Measurements from ENCODE around the gene NFIA. TPM values are rescaled to one million over a fixed set of nuclear protein-coding genes. Genes with fewer than 3 reads are reported as not detected.

The NFIA gene
- total RNA-seq, 1 donor from 2014 or later = 49.4 TPM

DNA sequence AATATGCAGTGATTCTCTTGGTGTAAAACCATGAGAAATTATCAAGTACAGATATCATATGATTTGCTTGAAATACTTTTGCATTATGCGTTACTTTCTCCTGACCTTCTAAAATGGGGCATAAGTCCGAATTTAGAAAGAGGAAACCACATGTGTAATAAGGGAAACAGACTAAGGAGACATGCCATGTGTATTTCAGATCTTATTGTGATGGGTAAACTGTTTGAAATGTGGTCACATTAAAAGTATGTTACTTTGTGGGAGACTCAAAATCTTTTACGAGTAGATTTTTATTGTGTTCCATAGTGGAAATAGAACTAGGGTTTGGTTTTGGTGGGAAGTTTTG, 173.0 kb downstream of the NFIA start:
- Mint-ChIP-seq H3K4me1 (ENCODE audit: unreplicated experiment) (peaks cover 28% of the 10 kb centered on the region), H3K36me3 (no peaks in the 10 kb centered on the region)
- TF ChIP-seq, protein P1, sequence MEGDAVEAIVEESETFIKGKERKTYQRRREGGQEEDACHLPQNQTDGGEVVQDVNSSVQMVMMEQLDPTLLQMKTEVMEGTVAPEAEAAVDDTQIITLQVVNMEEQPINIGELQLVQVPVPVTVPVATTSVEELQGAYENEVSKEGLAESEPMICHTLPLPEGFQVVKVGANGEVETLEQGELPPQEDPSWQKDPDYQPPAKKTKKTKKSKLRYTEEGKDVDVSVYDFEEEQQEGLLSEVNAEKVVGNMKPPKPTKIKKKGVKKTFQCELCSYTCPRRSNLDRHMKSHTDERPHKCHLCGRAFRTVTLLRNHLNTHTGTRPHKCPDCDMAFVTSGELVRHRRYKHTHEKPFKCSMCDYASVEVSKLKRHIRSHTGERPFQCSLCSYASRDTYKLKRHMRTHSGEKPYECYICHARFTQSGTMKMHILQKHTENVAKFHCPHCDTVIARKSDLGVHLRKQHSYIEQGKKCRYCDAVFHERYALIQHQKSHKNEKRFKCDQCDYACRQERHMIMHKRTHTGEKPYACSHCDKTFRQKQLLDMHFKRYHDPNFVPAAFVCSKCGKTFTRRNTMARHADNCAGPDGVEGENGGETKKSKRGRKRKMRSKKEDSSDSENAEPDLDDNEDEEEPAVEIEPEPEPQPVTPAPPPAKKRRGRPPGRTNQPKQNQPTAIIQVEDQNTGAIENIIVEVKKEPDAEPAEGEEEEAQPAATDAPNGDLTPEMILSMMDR (conservative IDR thresholded peaks at IDR 0.05) = no peak

DNA sequence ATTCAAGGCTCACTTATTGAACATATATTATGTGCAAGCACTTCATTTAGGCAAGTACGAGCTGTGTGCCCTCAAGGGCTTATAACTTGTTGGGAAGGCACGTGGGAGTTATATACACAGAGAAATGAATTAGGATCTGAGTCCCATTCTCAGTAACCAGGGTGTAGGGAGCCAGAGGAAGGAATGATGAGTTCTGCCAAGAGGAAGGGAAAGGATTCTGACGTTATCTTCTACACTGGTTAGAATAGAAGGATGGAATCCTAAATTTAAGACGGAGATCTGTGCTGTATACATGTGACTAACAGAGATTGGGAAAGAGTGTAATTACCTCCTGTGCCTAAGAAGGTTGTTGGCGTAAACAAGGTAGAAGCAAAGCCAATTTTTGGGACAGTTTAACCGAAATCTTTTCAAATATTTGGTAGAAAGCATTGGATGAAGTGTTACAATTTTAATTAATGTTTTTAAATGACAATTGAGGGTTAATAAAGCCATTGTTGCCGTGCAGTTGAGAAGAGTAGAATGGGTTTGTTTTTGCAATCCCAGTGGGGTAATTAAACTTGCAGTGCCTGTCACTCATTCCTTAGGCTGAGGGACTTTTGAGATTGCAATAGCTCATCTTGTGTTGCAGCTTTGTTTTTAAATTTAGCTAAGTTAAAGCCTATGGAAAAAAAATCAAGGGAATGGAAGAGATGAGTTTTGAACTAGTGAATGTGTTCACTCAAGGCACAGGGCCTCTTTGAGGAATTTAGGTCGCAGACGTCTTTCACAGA, 177.2 kb downstream of the NFIA start:
- no peak for DNase-seq (ENCODE audit: extremely low spot score, unreplicated experiment)
- Mint-ChIP-seq H3K9me3 (peaks cover under 1% of the 10 kb centered on the region), H3K4me3 (no peak overlapping the region), H3K4me1 (ENCODE audit: unreplicated experiment) (peaks cover 9% of the 10 kb centered on the region), H3K36me3 (no peaks in the 10 kb centered on the region), H3K27ac (no peak overlapping the region), H3K27me3 (no peaks in the 10 kb centered on the region)
- TF ChIP-seq, protein P1 (conservative IDR thresholded peaks at IDR 0.05) = no peak

More for the DNA sequence above, 173.0 kb downstream of the NFIA start:
- DNase-seq (ENCODE audit: extremely low spot score, unreplicated experiment) = no peak
- Mint-ChIP-seq H3K9me3 (no peaks in the 10 kb centered on the region), H3K27me3 (no peaks in the 10 kb centered on the region), H3K4me3 (no peak overlapping the region), H3K27ac (no peak overlapping the region)

DNA sequence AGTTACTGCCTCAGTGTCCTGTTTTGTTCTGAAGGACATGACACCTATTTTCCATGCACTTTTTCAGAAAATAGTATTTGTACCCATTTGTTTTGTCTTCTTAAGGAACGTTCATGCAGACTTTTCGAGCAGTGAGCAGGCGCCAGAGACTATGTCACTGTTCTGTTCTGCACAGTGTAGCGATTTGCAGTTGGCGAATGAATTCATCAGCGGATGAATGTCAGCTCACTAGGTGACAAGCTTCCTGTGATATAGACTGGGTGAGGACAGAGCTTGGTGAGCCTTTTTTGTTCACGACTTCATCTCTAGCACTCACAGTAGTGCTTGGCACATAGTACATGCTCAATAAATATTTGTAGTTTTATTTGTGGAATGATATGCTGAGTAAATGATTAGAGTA, 177.8 kb downstream of the NFIA start:
- Mint-ChIP-seq H3K4me1 (ENCODE audit: unreplicated experiment) (peaks cover 3% of the 10 kb centered on the region), H3K36me3 (no peaks in the 10 kb centered on the region), H3K4me3 (no peak overlapping the region)

DNA sequence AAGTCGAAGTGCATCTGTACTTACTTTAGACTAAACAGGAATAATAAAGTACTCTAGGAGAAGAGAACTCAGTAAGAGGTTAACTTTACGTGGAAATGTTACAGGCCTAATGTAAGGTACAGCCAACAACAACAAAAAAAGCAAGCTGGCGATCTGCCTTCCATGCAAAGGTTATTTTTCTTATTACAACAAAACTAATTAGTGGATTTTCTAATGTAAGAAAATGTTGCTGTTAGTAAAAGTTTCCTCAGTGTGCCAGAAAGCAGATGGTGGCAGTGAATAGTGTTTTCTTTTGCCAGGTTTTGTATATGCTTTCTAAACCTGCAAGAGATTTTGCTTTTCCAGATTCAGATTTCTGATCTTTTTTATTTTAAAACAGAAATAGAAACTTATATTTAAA, 179.2 kb downstream of the NFIA start:
- no peaks in the 10 kb centered on the region for H3K36me3 Mint-ChIP-seq
- H3K9me3 Mint-ChIP-seq = peaks cover 4% of the 10 kb centered on the region
- H3K27me3 Mint-ChIP-seq = no peaks in the 10 kb centered on the region
- no peaks in the 10 kb centered on the region for H3K4me1 Mint-ChIP-seq (ENCODE audit: unreplicated experiment)
- H3K4me3 Mint-ChIP-seq = no peak overlapping the region
- no peak for DNase-seq (ENCODE audit: extremely low spot score, unreplicated experiment)
- TF ChIP-seq, protein P1 (conservative IDR thresholded peaks at IDR 0.05) = no peak
- H3K27ac Mint-ChIP-seq = no peak overlapping the region

More for the DNA sequence above, 177.8 kb downstream of the NFIA start:
- Mint-ChIP-seq H3K27me3 (no peaks in the 10 kb centered on the region), H3K27ac (no peak overlapping the region), H3K9me3 (peaks cover 4% of the 10 kb centered on the region)
- TF ChIP-seq, protein P1 (conservative IDR thresholded peaks at IDR 0.05) = no peak
- no peak for DNase-seq (ENCODE audit: extremely low spot score, unreplicated experiment)

DNA sequence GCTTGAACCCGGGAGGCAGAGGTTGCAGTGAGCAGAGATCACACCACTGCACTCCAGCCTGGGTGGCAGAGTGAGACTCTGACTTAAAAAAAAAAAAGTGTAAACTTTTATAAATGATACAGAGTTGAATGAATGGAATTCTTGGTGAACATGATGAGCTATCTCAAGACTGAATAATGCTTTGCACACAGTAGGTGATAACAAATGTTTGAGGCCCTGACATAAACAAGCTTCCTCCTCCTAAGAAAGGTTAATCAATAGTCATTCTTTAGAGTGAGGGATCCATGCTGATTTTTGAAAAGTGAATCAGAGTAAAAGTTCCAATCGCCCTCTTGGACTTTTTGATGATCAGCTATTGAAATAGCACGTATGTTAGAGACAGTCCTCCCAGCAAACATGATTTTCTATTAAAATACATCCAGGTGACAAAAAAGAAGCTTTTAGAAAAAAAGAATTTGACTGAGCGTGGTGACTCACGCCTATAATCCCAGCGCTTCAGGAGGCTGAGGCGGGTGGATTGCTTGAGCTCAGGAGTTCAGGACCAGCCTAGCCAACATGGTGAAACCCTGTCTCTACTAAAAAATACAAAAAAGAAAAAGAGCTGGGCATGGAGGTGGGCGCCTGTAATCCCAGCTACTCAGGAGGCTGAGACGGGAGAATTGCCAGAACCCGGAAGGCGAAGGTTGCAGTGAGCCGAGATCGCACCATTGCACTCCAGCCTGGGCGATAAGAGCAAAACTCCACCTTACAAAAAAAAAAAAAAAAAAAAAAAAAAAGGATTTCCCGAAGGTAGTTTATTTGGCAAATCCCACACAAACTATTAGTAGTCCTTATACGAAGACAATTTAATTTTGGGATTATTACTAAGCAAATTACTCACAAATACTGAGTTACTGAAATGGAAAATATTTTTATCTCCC, 181.8 kb downstream of the NFIA start:
- no peak for DNase-seq (ENCODE audit: extremely low spot score, unreplicated experiment)
- TF ChIP-seq, protein P1 (conservative IDR thresholded peaks at IDR 0.05) = no peak
- peaks cover 4% of the 10 kb centered on the region for H3K9me3 Mint-ChIP-seq
- no peaks in the 10 kb centered on the region for H3K27me3 Mint-ChIP-seq
- H3K27ac Mint-ChIP-seq = no peak overlapping the region
- no peak overlapping the region for H3K4me3 Mint-ChIP-seq
- no peaks in the 10 kb centered on the region for H3K36me3 Mint-ChIP-seq
- peaks cover 8% of the 10 kb centered on the region for H3K4me1 Mint-ChIP-seq (ENCODE audit: unreplicated experiment)

All from type B pancreatic cell (in vitro differentiated cells).